HL-60 (cell line): ENCODE measurements around the gene MST1.

ENCODE experiments used
- GABPA ChIP-seq: IDR thresholded peaks from 2 replicates; pipeline ENCODE4 v1.6.1; 2012; ENCODE audit warnings: low read depth
- POLR2AphosphoS5 ChIP-seq: IDR thresholded peaks from 2 replicates; pipeline ENCODE4 v1.6.1; 2012; ENCODE audit warnings: low read depth
- TF ChIP-seq, protein P1 (sequence below): IDR thresholded peaks from one replicate; pipeline ENCODE4 v1.5.1; 2011; ENCODE audit warnings: low read length, control low read depth, inconsistent platforms; ENCODE audit not compliant: insufficient read depth
- TF ChIP-seq, protein P2 (sequence below): IDR thresholded peaks from 2 replicates; pipeline ENCODE4 v1.6.1; 2012; ENCODE audit warnings: low read depth; ENCODE audit not compliant: insufficient replicate concordance

DNA sequence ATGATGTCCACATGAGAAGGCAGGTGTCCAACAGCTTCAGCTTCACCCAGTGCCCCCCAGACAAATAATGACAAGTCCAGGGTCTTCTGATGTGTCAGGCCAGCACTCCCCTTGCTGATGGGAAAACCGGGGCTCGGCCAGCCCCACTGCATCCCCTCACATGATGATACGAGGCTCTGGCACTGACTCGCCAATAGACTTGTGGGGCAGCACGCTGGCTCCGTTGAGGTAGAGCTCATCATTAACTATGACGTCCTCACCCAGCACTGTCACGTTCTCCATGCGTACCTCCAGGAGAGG, 32.3 kb upstream of the MST1 start:
- TF ChIP-seq, protein P1, sequence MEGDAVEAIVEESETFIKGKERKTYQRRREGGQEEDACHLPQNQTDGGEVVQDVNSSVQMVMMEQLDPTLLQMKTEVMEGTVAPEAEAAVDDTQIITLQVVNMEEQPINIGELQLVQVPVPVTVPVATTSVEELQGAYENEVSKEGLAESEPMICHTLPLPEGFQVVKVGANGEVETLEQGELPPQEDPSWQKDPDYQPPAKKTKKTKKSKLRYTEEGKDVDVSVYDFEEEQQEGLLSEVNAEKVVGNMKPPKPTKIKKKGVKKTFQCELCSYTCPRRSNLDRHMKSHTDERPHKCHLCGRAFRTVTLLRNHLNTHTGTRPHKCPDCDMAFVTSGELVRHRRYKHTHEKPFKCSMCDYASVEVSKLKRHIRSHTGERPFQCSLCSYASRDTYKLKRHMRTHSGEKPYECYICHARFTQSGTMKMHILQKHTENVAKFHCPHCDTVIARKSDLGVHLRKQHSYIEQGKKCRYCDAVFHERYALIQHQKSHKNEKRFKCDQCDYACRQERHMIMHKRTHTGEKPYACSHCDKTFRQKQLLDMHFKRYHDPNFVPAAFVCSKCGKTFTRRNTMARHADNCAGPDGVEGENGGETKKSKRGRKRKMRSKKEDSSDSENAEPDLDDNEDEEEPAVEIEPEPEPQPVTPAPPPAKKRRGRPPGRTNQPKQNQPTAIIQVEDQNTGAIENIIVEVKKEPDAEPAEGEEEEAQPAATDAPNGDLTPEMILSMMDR, result no peak
- TF ChIP-seq POLR2AphosphoS5 (peak; percentile 44; the same call in 1 of the 2 replicates), GABPA (no peak)
- TF ChIP-seq, protein P2, sequence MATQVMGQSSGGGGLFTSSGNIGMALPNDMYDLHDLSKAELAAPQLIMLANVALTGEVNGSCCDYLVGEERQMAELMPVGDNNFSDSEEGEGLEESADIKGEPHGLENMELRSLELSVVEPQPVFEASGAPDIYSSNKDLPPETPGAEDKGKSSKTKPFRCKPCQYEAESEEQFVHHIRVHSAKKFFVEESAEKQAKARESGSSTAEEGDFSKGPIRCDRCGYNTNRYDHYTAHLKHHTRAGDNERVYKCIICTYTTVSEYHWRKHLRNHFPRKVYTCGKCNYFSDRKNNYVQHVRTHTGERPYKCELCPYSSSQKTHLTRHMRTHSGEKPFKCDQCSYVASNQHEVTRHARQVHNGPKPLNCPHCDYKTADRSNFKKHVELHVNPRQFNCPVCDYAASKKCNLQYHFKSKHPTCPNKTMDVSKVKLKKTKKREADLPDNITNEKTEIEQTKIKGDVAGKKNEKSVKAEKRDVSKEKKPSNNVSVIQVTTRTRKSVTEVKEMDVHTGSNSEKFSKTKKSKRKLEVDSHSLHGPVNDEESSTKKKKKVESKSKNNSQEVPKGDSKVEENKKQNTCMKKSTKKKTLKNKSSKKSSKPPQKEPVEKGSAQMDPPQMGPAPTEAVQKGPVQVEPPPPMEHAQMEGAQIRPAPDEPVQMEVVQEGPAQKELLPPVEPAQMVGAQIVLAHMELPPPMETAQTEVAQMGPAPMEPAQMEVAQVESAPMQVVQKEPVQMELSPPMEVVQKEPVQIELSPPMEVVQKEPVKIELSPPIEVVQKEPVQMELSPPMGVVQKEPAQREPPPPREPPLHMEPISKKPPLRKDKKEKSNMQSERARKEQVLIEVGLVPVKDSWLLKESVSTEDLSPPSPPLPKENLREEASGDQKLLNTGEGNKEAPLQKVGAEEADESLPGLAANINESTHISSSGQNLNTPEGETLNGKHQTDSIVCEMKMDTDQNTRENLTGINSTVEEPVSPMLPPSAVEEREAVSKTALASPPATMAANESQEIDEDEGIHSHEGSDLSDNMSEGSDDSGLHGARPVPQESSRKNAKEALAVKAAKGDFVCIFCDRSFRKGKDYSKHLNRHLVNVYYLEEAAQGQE, result no peak
